Measurements from ENCODE around the gene ATG9B.
A peak's percentile ranks its signal among the peaks of the same experiment; 100 is the strongest.
"Not testable (repeated sequence)": the region's sequence is repeated elsewhere in the genome, so short reads cannot be mapped to it uniquely, and the experiment has no call there.

ATG9B gene

GRCh38 chr7:151015967-151016366 lies 8.3 kb downstream of the ATG9B start:
- DNase-seq: no peak

- no peak for DNase-seq
Observed at GRCh38 chr7:151014950-151015349, 9.3 kb downstream of the ATG9B start.

- DNase-seq: peak; percentile 85
Observed at GRCh38 chr7:151013733-151014497, 10.4 kb downstream of the ATG9B start.

GRCh38 chr7:151013356-151013732 lies 10.9 kb downstream of the ATG9B start:
- no peak for DNase-seq

- peak; percentile 84 for DNase-seq
Observed at GRCh38 chr7:151012911-151013347, 11.4 kb downstream of the ATG9B start.

GRCh38 chr7:151012031-151012692 lies 12.1 kb downstream of the ATG9B start:
- no peak for DNase-seq

GRCh38 chr7:151011616-151012015 lies 12.7 kb downstream of the ATG9B start:
- not testable (repeated sequence) for DNase-seq

GRCh38 chr7:151011097-151011409 lies 13.2 kb downstream of the ATG9B start:
- DNase-seq: no peak

- DNase-seq: peak; percentile 73
Observed at GRCh38 chr7:151010307-151011096, 13.8 kb downstream of the ATG9B start.

- DNase-seq: no peak
Observed at GRCh38 chr7:151010037-151010306, 14.3 kb downstream of the ATG9B start.

GRCh38 chr7:151009327-151010036 lies 14.8 kb downstream of the ATG9B start:
- DNase-seq: no peak

GRCh38 chr7:151008511-151009323 lies 15.6 kb downstream of the ATG9B start:
- DNase-seq: peak; percentile 87

GRCh38 chr7:151008143-151008510 lies 16.2 kb downstream of the ATG9B start:
- peak; percentile 54 for DNase-seq

GRCh38 chr7:151007469-151007898 lies 16.8 kb downstream of the ATG9B start:
- peak; percentile 84 for DNase-seq

- peak; percentile 51 for DNase-seq
Observed at GRCh38 chr7:151006590-151007300, 17.5 kb downstream of the ATG9B start.

- DNase-seq: no peak
Observed at GRCh38 chr7:151005566-151005965, 18.7 kb downstream of the ATG9B start.

- no peak for DNase-seq
Observed at GRCh38 chr7:151003572-151003971, 20.7 kb downstream of the ATG9B start.

- no peak for DNase-seq
Observed at GRCh38 chr7:151001546-151001945, 22.7 kb downstream of the ATG9B start.

GRCh38 chr7:151000897-151001495 lies 23.3 kb downstream of the ATG9B start:
- no peak for DNase-seq

GRCh38 chr7:150999497-151000230 lies 24.6 kb downstream of the ATG9B start:
- no peak for DNase-seq

GRCh38 chr7:150999001-150999400 lies 25.3 kb downstream of the ATG9B start:
- DNase-seq: no peak
